GF-D8 (cell line): Measurements from ENCODE around the gene CFAP300.

Source experiments
- DNase-seq: peaks from one replicate; lab custom pipeline; 2025; lab: John Stamatoyannopoulos, UW

The CFAP300 gene

GRCh38 chr11:102073253-102073652 is 26.0 kb downstream of the CFAP300 start:
- DNase-seq, result no peak

- no peak for DNase-seq
These were observed 32.4 kb downstream of the CFAP300 start for GRCh38 chr11:102079625-102080024.

GRCh38 chr11:102081313-102081712 is 34.1 kb downstream of the CFAP300 start:
- no peak for DNase-seq

- DNase-seq, result no peak
These were observed 38.8 kb downstream of the CFAP300 start for GRCh38 chr11:102085864-102086551.

- DNase-seq, result no peak
These were observed 49.9 kb downstream of the CFAP300 start for GRCh38 chr11:102097186-102097585.

- no peak for DNase-seq
These were observed 52.5 kb downstream of the CFAP300 start for GRCh38 chr11:102099755-102100154.

GRCh38 chr11:102108734-102109440 is 61.6 kb downstream of the CFAP300 start:
- no peak for DNase-seq

GRCh38 chr11:102109896-102110760 is 62.9 kb downstream of the CFAP300 start, which contains the start of gene YAP1:
TSS of gene YAP1 (plus strand) at chr11:102110447. CDS start at chr11:102110849, 402 bp downstream.
- no peak for DNase-seq

GRCh38 chr11:102110761-102111010 is 63.4 kb downstream of the CFAP300 start:
- no peak for DNase-seq

GRCh38 chr11:102111011-102111786 is 64.0 kb downstream of the CFAP300 start:
- DNase-seq, result no peak

- no peak for DNase-seq
These were observed 64.7 kb downstream of the CFAP300 start for GRCh38 chr11:102111787-102112508.

- no peak for DNase-seq
These were observed 65.2 kb downstream of the CFAP300 start for GRCh38 chr11:102112509-102112821.

GRCh38 chr11:102114032-102114431 is 66.8 kb downstream of the CFAP300 start:
- no peak for DNase-seq

- DNase-seq, result no peak
These were observed 68.3 kb downstream of the CFAP300 start for GRCh38 chr11:102115557-102115956.

- no peak for DNase-seq
These were observed 69.4 kb downstream of the CFAP300 start for GRCh38 chr11:102116453-102117205.

- peak; percentile 54 for DNase-seq
These were observed 70.4 kb downstream of the CFAP300 start for GRCh38 chr11:102117472-102118113.

- DNase-seq, result no peak
These were observed 71.7 kb downstream of the CFAP300 start for GRCh38 chr11:102118937-102119336.

GRCh38 chr11:102119997-102120396 is 72.8 kb downstream of the CFAP300 start:
- no peak for DNase-seq

GRCh38 chr11:102120437-102120973 is 73.3 kb downstream of the CFAP300 start:
- no peak for DNase-seq

GRCh38 chr11:102121329-102121728 is 74.1 kb downstream of the CFAP300 start:
- DNase-seq, result no peak
